GM21723 (cell line): ENCODE data around the gene SLC6A13.
"Not testable (repeated sequence)": the region's sequence is repeated elsewhere in the genome, so short reads cannot be mapped to it uniquely, and the experiment has no call there.

Experiments
- ATAC-seq: cut with Tn5 transposase; IDR thresholded peaks from one replicate; pipeline ENCODE4 v1.9.1; 2021; ENCODE audit warnings: mild to moderate bottlenecking, moderate library complexity; ENCODE audit not compliant: unreplicated experiment

The SLC6A13 gene

DNA sequence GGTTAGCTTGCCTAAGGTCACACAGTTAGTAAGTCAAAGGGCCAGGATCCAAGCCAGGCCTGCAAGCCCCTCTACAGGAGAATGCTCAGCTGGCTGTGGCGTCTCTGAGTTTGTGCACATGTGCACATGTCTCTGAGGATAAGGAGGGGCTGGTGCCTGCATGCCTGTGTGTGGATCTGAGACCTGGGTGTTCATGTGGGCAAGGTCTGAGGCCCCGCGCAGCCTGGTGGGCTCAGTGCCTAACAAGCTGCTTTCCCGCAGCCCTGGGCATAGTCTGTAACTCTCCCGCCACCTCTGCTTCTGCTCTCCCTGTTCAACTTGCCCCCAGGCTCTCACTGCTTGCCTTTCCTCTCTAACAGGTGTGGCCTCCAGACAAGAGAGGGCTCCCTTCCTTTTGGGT is 44.4 kb downstream of the SLC6A13 start:
- ATAC-seq: no peak

DNA sequence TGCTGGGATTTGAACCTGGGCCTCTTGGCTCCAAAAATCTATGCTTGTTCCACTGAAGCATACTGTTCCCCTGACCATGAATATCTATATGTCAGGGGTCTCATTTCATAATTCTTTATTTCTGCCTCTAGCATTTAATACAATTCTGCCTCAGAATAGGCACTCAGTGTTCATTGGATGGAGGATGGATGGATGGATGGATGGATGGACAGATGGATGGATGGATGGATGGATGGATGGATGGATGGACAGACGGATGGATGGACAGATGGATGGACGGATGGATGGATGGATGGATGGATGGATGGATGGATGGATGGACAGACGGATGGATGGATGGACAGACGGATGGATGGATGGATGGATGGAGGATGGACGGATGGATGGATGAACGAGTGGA is 45.6 kb downstream of the SLC6A13 start:
- not testable (repeated sequence) for ATAC-seq

DNA sequence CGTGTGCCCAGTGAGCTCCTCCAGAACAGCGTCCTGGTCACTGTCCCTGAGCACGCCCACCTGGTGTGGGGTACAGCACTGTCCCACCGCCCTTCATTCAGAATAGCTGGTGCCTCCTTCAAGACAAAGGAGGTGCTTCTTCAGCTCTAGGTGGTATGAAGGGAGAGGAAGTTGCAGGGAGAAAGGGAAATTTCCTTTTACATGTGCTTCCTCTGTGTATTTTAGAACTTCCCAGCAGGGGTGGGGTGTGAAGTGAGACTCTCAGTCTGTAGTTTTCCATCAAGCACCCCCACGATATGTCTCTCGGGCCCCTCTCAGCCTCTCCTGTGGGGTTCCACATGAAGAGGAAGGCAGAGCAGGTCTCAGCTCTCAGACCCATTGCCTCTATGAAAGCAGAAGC is 47.5 kb downstream of the SLC6A13 start:
- no peak for ATAC-seq

DNA sequence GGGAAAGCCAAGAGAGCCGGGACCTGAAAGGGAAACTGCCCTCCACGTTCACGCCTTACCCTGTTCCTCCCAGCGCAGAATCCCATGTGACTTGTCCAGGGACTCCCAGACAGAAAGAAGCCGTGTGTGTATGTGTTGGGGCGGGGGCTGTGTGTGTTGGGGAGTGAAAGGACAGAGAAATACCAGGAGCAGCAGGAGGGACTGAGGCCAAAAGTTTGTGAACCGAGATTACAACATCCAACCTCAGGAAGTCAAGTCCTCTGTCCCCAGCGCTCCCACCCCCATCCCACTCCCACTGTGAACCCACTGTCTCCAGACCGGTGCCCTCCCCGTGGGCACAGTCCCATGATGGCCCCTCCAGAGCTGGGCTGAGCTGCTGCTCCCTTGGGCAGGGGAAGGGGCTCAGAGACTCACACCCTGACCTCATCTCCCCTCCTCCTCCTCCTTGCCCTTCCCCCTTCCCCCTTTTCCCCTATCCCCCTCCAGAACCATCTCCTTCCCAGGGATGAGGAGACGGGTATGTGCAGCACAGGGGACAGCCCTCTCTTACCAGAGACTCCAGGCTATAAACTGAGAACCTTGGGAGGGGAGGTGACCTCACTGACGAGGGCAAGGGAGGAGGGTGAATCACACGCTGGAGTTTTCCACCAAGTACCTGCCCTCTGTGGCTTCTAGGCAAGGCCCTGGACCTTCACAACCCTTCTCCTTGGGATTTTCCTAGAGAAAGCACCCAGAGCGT is 48.5 kb downstream of the SLC6A13 start, which contains the start of gene SLC6A12:
Gene SLC6A12, minus strand, starts transcription at position 155 of the 739 bp plus-strand sequence. CDS start 4,171 bp downstream, outside the sequence.
- ATAC-seq: no peak

DNA sequence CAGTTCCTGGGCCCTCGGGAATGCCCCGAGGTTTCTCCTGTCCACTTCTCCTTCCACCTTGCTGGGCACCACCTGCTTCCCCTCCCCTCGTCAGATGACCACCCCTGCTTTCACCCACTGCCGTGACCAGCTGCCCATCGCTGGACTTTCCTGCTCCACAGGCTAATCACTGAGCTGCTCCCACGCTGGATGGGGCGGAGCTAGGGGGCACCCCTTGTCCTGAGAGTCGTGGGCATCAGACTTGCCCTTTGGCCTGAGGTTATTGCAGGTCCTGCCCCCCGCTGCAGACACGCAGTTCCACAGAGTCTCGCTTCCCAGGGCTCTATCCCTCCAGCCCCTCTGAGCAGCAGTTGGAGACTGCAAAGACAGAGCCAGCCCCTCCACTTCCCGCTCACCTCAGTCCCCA is 49.1 kb downstream of the SLC6A13 start:
- no peak for ATAC-seq

DNA sequence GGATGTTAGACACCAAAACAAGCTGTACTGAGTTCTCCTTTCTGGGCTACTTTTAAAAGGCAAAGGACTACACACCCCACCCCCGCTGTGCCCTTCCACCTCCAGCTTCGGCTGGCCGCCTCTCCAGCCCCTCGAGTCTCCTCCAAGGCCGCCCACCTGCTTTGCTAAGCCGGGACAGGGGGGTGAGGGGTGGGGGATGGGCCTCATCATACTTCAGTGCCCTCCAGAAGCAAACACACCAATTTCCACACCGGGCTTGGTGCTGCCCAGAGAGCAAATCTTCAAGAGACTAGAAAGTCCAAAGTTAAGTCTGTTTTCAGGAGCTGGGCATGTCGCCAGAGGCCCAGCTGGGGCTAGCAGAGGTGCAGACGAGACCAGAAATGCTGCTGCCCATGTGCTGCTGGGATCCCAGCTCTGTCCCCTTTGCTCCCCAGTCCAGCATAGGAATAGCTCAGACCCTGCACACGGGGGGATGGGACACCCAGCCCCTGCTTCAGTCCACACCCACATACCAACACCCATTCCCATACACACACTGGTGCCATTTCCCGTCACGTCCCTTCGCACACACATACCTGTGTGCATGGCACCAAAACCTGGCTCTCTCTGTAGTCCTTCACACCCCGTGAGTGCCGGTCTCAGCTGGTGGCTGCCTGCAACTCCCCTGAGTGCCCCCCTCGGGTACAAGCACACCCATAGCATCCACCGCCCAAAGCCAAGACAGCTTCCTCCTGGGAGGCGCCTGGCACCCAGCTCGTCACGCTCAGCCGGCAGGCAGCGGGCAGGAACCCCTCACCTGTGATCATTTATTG is 49.7 kb downstream of the SLC6A13 start:
- ATAC-seq: no peak

DNA sequence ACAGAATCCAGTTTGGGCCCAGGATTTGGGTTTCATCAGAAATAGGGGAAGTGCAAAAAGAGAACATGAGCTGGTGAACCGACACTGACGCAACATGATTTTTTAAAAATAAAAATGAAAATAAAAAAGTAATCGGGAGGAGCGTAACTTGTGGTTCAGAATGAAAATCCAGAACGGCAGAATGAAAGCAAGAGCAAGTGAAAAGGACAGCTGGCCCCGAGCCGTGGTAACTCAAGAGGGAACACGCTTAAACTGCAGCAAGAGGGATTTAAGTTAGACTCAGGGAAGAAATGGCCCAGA is 50.3 kb downstream of the SLC6A13 start:
- ATAC-seq: no peak

DNA sequence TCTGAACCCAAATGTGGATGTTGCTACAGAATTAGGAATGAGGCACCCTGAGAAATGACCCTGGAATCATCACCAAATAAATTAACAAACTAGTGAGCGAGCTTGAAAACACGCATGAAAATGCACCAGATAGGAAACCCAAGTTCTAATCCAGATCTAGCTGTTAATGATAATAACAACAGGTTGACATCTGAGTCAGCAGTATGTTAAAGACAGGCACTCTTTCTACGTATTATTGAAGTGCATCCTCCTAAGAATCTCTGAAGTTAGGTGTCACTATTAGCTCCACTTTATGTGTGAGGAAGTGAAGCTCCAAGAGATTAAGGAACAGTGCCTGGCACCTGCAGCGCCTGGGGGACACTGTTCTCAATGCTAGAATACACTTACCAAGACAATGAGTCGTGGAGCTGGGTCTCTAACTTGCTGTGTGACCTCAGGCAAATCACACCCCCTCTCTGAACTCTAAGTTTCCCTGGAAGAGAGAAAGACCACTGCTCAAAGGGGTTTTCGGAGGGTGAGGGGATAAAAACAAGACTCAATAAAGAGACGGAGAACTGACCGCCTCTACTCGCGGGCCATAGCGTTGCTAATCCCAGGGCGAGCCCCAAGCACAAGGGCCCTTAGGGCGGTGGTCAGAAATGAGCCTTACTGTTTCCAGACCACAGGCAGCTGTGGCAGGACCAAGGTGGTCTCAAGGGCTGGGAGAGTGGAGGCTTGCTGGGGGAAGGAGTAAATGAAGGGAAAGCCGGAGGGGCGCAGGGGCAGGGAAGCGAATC is 50.8 kb downstream of the SLC6A13 start:
- ATAC-seq: no peak

DNA sequence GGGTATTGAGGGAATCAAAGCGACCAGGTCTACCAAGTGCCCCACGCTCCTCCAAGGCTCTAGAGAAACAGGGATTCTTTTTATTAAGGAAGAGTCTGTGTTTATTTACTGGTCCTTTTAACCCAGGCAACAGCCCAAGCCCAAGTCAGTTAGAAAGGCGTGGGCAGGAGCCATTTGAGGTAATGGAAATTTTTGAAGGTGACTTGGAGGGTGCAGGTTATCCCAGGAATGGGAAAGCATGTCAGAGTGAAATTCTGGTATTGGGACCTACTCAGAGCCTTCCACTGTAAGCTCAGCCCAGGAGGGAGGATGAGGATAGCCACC is 51.5 kb downstream of the SLC6A13 start:
- ATAC-seq: no peak

DNA sequence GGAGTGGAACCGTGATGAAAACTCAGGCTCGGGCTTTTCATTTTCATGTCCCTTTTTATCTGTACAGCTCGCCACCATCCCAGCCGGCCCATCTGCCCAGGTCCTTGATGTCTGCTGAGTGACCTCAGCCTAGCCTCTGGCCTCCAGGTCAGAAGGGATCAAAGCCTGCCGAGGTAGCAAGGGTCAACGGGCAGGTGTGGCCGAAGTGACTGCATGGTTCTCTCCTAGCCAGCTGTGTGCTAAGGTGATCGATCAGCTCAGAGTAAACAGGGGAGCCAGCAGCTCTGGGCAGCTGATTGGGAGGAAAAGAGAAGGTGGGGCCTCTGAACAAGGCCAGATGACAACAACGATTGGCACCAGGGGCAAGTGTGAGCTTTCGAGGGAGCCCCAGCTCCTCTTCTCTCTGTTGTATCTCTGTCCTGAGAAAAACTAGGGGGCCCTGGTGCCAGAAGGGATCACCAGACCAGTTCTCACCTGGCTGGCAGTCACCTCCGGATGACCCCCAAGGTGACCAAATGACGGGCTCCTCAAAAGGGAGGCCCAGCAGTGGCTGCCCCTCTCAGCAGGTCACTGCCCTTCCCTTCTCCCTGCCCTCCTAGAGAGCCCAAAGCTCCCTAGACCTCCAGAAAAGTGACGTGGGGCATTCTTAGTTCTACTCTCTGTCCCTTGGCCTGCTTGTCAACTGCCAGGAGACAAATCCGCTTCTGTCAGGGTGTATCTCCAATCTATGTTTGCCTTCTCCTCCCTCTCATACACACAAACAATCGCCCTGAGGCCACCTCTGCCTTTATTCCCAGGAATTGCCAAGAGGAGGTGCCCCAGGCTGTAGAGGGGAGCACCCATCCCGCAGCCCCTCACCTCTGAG is 52.1 kb downstream of the SLC6A13 start:
- ATAC-seq: no peak

DNA sequence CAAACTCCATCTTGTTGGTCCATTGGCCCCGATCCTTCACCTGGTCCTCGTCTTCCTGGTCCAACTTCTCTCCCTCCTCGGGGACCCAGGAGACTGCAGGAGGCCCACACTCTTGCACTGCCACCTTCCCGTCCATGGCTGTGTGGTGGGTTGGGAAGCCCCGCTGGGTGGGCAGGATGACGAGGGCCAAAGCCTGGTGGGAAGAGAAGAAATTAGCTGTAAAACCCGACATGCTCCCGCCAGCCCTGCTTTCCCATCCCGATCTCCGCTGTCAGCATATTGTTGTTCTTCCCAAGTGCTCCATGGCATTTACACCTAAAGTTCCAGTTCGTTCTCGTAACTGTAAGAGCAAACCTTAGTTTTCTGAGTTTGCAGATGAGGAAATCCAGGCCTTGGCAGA is 52.8 kb downstream of the SLC6A13 start:
- no peak for ATAC-seq

DNA sequence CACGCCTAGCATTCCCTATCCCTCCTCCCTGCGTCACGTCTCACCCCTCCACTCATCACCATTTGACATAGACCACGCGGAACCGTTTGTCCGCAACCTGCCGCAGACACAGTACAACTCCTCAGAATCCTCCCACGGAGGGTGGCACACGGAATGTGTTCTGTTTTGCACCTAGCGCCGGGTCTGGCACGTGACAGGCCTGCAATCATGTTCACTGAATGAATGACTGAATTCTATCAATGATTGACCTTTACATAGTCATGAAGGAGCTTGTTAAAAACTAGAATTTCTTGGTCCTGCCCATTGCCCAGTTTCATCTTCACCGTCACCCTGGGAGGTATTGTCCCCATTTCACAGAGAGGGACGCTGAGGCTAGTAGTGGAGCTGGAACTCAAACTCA is 53.4 kb downstream of the SLC6A13 start:
- no peak for ATAC-seq

DNA sequence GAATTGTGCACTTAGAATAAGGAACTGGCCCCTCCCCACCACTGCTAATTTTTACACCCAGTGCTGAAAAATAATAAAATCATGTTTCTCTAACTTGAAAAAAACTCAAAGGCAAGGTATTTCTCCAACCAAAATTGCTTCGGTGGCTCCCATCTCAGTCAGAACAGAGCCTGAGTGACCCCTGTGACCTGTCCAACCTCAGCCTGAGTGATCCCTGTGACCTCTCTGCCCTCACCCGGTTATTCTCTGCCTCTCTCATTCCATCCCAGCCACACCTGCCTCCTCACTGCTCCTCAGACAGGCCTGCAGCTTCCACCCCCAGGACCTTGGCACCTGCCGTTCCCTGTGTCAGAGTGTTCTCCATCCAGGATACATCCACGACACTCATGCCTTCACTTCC is 53.8 kb downstream of the SLC6A13 start:
- no peak for ATAC-seq

DNA sequence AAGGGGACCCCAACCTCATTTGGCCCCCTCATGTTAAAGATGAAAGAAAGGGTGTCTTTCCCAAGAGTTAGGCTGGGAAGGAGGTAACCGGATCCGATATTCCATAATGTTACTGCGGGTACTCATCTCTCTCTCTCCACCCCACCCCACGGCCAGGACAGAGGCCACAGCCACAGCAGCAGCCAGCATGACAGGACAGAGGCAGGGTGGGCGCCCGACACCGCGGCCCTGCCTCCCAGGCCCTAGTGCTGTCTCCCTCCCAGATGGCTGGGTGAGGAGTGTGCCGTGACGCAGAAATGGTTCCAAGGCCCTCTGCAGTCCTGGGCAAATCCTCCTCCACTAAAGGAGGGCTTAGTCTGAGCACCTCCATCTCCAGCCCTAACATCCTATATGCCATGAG is 54.8 kb downstream of the SLC6A13 start:
- no peak for ATAC-seq

DNA sequence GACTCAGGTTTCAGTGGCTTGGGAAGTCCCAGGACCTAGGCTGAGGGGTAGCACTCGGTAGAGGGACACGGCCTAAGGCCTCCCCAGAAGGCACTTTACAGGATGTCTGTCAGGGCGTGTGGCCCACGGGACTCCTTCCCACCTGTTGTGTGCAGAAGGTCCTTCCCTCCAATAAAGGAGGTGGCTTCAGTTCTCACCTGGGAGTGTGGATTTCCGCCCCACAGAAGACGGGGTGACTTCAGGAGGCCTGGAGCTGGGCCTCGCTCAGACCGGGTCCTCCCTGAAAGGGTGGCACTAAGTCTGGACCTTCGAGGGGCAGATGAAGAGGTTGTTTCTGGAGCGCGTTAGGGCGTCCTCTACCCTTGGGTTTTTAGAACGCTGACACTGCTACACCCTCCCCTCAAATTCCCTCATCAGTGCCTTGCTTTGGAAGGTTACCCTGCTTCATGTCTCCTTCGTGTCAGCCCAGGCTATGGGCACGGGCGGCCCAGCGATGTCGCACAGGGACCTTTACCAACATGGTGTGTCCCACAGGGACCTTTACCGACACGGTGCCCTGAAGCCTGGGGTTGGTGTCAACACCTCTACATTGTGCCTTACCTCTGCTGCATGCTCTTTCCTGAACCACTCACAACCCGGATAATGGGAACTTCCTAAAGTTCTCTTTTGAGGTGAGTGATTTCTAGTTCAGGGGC is 55.7 kb downstream of the SLC6A13 start:
- no peak for ATAC-seq

DNA sequence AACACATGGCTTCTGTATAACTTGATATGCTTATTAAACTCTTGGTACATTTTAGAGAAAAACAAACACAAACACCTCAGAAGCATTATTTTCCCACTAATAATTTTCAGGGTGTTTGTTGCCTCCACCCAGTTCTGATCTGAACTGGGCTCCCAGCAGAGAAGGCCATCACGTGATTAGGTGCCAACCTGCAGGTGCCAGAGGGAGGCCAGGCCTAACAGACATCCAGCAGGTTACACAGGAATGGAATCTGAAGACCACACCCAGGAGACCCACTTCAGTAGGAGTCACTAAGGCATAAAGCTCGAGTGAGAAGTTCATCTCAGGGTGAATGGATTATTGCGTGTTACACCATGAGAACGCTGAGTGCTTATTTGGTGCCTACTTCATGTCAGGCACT is 57.6 kb downstream of the SLC6A13 start:
- ATAC-seq: no peak

DNA sequence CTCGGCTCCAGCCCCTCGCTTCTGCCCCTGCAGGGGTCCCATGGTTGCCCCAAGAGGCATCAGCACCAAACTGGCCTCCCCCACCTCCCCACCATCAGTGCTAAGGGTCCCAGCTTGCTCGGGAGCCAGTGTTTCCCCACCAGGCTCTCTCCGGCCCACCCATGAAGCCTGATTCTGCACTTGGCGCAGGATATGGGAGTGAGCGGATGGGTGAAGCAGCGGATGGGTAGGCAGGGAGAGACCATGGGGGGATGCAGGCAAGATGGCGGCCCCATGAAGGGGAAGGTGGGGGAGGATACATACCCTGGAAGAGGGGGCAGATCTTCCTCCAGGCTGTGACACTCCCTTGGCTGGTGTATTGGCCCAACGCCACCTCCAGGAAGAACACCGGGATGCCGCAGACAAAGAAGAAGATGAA is 58.4 kb downstream of the SLC6A13 start:
- no peak for ATAC-seq

DNA sequence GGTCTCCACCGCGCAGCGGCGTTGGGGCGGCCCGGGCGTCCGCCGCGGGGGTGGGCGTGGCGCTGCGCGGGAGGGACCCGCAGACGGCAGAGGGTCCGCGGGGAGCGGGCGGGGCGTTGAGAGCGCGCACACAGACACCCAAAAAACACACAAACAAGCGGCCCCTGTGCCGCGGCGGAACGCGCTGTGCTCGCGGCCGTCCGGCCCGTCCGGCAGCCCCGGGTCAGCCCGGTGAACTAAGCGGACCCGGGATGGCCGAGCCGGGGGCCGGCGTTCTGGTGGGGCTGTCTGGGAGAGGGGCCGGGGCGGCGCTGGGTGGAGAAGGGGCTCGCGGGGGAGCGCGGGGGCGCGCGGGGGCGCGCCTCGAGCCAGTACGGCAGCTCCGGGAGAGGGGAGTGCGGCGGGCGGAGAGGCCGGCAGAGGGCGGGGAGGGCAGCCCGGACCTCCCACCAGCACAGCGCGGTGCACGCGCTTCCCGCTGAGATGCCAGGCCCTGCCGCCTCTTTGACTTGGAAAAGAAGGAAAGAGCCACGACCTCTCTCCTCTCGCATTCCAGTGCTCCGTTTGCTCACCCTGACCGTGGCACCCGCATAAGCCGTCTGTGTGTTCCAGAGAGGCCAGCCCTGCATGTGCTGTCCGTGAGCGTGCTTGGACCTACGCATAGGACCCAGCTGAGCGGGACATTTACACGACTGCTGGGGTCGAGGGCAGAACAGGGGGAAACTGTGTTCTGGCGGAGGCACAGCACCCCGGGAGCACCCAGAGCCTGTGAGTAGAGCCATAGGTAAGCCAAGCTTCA is 59.0 kb downstream of the SLC6A13 start:
- ATAC-seq: no peak

DNA sequence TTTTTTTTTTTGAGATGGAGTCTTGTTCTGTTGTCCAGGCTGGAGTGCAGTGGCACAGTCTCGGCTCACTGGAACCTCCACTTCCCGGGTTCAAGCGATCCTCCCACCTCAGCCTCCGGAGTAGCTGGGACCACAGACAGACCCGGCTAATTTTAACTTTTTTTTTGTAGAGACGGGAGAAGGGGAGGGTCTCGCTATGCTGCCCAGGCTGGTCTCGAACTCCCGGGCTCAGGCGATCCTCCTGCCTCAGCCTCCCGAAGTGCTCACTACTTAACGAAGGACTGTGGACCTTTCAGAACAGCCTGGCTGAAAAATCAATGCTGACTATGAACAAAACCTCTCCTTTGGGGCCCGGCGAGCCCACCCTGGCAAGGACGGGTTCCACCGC is 59.6 kb downstream of the SLC6A13 start:
- no peak for ATAC-seq
